Measurements from ENCODE around the gene HPSE2.

GRCh38 chr10:98628206-98628605 lies 607.4 kb downstream of the HPSE2 start:
- TF ChIP-seq ZBTB7A (IDR thresholded peaks at IDR 0.05; ENCODE audit: low read depth), result no peak
- TF ChIP-seq EP300 (IDR thresholded peaks at IDR 0.05; ENCODE audit: borderline replicate concordance), result no peak
- no peak for TF ChIP-seq FOXM1 (IDR thresholded peaks at IDR 0.05; ENCODE audit: borderline replicate concordance, low read depth)
- TF ChIP-seq TAF1 (IDR thresholded peaks at IDR 0.05; ENCODE audit: low read depth), result no peak
- no peak for TF ChIP-seq YY1 (IDR thresholded peaks at IDR 0.05; ENCODE audit: low read depth)
- TF ChIP-seq MAX (IDR thresholded peaks at IDR 0.05), result no peak
- no peak for TF ChIP-seq REST (IDR thresholded peaks at IDR 0.05; ENCODE audit: low read depth)
- TF ChIP-seq CREB1 (IDR thresholded peaks at IDR 0.05; ENCODE audit: low read depth), result no peak
